Jurkat, Clone E6-1 (cell line): ENCODE data around the gene ATE1.
"Not testable (repeated sequence)": the region's sequence is repeated elsewhere in the genome, so short reads cannot be mapped to it uniquely, and the experiment has no call there.

ENCODE experiments used
- DNase-seq: peaks from one replicate; pipeline ENCODE4 v3.0.0-alpha.2; 2011; ENCODE audit warnings: low read depth, low spot score
- H3K4me3 ChIP-seq: 2 replicates; pipeline ENCODE4 v1.5.1; 2011; ENCODE audit warnings: mild to moderate bottlenecking, low read length, control low read depth, moderate library complexity

The ATE1 gene

GRCh38 chr10:121838931-121839330 lies 88.9 kb downstream of the ATE1 start:
- H3K4me3 ChIP-seq, result no peak overlapping the region
- peak; percentile 60 for DNase-seq

- no peak overlapping the region for H3K4me3 ChIP-seq
- DNase-seq, result no peak
Measured at GRCh38 chr10:121838149-121838548, 89.7 kb downstream of the ATE1 start.

GRCh38 chr10:121836171-121836570 lies 91.7 kb downstream of the ATE1 start:
- no peak for DNase-seq
- no peak overlapping the region for H3K4me3 ChIP-seq

GRCh38 chr10:121835376-121835775 lies 92.5 kb downstream of the ATE1 start:
- no peak overlapping the region for H3K4me3 ChIP-seq
- no peak for DNase-seq

- no peak overlapping the region for H3K4me3 ChIP-seq
- DNase-seq, result no peak
Measured at GRCh38 chr10:121834757-121835156, 93.1 kb downstream of the ATE1 start.

GRCh38 chr10:121833387-121833786 lies 94.4 kb downstream of the ATE1 start:
- no peak for DNase-seq
- H3K4me3 ChIP-seq, result no peak overlapping the region

- no peak overlapping the region for H3K4me3 ChIP-seq
- DNase-seq, result no peak
Measured at GRCh38 chr10:121832647-121833046, 95.2 kb downstream of the ATE1 start.

- no peak overlapping the region for H3K4me3 ChIP-seq
- no peak for DNase-seq
Measured at GRCh38 chr10:121831777-121832176, 96.1 kb downstream of the ATE1 start.

GRCh38 chr10:121831237-121831636 lies 96.6 kb downstream of the ATE1 start:
- no peak overlapping the region for H3K4me3 ChIP-seq
- no peak for DNase-seq

- H3K4me3 ChIP-seq, result no peak overlapping the region
- DNase-seq, result no peak
Measured at GRCh38 chr10:121830101-121830500, 97.7 kb downstream of the ATE1 start.

GRCh38 chr10:121828045-121828444 lies 99.8 kb downstream of the ATE1 start:
- no peak overlapping the region for H3K4me3 ChIP-seq
- DNase-seq, result no peak

GRCh38 chr10:121826773-121827172 lies 101.1 kb downstream of the ATE1 start:
- H3K4me3 ChIP-seq, DNase-seq: not testable (repeated sequence)

GRCh38 chr10:121823993-121824463 lies 103.8 kb downstream of the ATE1 start:
- H3K4me3 ChIP-seq, result no peak overlapping the region
- DNase-seq, result peak; percentile 44

- H3K4me3 ChIP-seq, result no peak overlapping the region
- no peak for DNase-seq
Measured at GRCh38 chr10:121822724-121823123, 105.1 kb downstream of the ATE1 start.

GRCh38 chr10:121822180-121822579 lies 105.7 kb downstream of the ATE1 start:
- DNase-seq, result no peak
- H3K4me3 ChIP-seq, result no peak overlapping the region

GRCh38 chr10:121819049-121819448 lies 108.8 kb downstream of the ATE1 start:
- DNase-seq, result no peak
- H3K4me3 ChIP-seq, result no peak overlapping the region

- H3K4me3 ChIP-seq, result no peak overlapping the region
- no peak for DNase-seq
Measured at GRCh38 chr10:121818599-121818998, 109.2 kb downstream of the ATE1 start.

- H3K4me3 ChIP-seq, result no peak overlapping the region
- no peak for DNase-seq
Measured at GRCh38 chr10:121816197-121816596, 111.6 kb downstream of the ATE1 start.

- no peak for DNase-seq
- H3K4me3 ChIP-seq, result no peak overlapping the region
Measured at GRCh38 chr10:121813857-121814256, 114.0 kb downstream of the ATE1 start.

GRCh38 chr10:121813211-121813815 lies 114.5 kb downstream of the ATE1 start:
- no peak overlapping the region for H3K4me3 ChIP-seq
- no peak for DNase-seq

- no peak overlapping the region for H3K4me3 ChIP-seq
- no peak for DNase-seq
Measured at GRCh38 chr10:121812031-121812430, 115.8 kb downstream of the ATE1 start.
